22Rv1 (cell line): Measurements from ENCODE around the gene WDR49.

Experiments
- H3K27ac ChIP-seq: fragments of 450-650 bp; 2 replicates; pipeline ENCODE4 v1.5.1; 2017
- ZFX ChIP-seq: fragments of 450-650 bp; IDR thresholded peaks from 2 replicates; pipeline ENCODE4 v1.6.1; 2017; ENCODE audit warnings: antibody characterized with exemption, borderline replicate concordance
- TF ChIP-seq, protein P1 (sequence below): fragments of 450-650 bp; IDR thresholded peaks from 2 replicates; pipeline ENCODE4 v1.5.1; 2017; ENCODE audit warnings: mild to moderate bottlenecking

The WDR49 gene

DNA sequence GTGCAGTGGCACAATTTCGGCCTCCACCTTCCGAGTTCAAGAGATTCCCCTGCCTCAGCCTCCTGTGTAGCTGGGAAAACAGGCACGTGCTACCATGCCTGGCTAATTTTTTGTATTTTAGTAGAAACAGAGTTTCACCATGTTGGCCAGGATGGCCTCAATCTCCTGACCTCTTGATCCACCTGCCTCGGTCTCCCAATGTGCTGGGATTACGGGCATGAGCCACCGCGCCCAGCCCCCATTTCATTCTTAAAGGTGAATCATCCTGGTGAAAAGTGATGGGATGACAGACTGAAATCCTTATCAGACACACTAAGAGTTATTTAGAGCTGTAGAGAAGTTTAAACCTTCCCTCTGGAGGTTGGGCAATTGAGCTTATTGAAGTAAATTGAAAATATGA lies 155.8 kb downstream of the WDR49 start:
- TF ChIP-seq, protein P1, sequence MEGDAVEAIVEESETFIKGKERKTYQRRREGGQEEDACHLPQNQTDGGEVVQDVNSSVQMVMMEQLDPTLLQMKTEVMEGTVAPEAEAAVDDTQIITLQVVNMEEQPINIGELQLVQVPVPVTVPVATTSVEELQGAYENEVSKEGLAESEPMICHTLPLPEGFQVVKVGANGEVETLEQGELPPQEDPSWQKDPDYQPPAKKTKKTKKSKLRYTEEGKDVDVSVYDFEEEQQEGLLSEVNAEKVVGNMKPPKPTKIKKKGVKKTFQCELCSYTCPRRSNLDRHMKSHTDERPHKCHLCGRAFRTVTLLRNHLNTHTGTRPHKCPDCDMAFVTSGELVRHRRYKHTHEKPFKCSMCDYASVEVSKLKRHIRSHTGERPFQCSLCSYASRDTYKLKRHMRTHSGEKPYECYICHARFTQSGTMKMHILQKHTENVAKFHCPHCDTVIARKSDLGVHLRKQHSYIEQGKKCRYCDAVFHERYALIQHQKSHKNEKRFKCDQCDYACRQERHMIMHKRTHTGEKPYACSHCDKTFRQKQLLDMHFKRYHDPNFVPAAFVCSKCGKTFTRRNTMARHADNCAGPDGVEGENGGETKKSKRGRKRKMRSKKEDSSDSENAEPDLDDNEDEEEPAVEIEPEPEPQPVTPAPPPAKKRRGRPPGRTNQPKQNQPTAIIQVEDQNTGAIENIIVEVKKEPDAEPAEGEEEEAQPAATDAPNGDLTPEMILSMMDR: no peak
- no peak for TF ChIP-seq ZFX
- no peak overlapping the region for H3K27ac ChIP-seq

DNA sequence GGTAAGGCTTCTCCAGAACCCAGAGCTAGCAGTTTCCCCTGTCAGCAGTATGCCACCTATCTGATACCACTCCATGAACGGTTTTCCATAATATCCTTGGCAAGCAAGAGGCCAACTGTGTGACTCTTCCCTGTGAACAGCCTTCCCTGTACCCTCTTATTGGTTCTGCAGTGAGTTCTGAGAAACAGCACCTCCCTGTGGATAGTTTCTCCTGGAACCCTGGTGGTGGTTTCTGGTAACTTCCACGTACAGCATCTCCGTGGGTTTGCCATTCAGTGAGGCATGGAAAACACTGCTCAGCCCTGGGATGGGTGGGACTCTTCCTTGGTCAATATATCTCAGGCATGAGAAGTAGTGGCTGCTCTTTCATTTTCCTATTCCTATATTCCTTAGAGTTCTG lies 160.5 kb downstream of the WDR49 start:
- H3K27ac ChIP-seq: no peak overlapping the region
- no peak for TF ChIP-seq ZFX
- TF ChIP-seq, protein P1: peak; percentile 60

DNA sequence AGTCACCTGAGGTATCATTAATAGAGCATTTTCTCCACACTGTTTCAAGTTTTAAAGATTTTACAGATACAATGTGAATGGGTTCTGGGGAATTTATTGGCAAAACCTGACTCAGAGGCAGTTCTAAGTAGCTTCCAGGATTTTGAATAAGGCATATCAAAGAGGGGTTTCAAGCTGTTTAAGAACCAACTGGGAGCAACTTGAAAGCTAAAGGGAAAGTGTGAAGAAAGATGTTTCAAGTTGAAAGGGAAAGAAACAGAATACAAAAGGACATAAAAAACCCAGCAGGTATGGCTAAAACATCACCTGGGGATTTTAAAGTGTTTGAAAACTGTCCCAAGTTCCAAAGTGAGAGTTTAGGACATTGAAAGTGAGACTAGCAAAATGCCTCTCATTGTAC lies 162.1 kb downstream of the WDR49 start:
- no peak overlapping the region for H3K27ac ChIP-seq
- TF ChIP-seq, protein P1: no peak
- no peak for TF ChIP-seq ZFX

DNA sequence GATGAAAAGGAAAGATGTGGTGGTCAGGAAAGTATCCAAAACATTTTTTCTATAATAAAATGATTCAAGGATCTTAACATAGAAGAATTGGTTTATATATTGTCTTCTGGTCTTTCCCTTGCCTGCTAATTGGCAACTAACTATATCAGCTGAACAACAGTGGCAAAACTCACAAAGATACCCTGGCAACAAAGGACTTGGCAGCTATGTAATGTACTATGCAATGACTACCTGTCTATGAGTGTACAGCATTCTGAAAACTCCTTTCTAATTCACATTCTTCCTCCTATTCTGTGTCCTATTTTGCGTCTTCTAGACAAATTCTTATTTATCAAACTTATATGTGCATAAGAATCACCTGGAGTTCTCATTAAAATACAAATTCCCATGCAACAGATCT lies 164.2 kb downstream of the WDR49 start:
- H3K27ac ChIP-seq: no peak overlapping the region
- no peak for TF ChIP-seq ZFX
- TF ChIP-seq, protein P1: no peak

DNA sequence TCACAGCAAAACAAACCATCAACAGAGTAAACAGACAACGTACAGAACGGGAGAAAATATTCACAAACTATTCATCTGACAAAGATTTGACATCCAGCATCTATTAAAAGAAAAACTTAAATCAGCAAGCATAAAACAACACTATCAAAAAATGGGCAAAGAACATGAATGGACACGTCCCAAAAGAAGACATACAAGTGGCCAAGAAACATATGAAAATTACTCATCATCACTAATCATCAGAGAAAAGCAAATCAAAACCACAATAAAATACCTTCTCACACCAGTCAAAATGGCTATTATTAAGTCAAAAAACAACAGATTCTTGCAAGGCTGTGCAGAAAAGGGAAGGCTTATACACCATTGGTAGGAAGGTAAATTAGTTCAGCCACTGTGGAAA lies 166.2 kb downstream of the WDR49 start:
- no peak overlapping the region for H3K27ac ChIP-seq
- TF ChIP-seq, protein P1: no peak
- no peak for TF ChIP-seq ZFX

DNA sequence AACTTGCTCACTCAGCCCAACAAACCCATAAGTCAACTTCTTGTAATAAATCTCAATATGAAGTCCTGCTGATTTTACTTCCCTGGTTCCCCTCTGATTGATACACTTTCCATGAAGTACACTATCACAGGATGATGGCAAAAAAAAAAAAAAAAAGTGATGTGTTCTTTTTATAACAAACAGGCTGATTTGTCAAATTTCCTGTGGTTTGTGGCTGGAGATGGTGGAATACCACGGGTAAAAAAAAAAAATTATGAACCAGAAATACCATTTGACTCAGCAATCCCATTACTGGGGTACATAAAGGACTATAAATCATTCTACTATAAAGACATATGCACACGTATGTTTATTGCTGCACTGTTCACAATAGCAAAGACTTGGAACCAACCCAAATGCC lies 169.2 kb downstream of the WDR49 start:
- H3K27ac ChIP-seq: no peak overlapping the region
- TF ChIP-seq ZFX: no peak
- TF ChIP-seq, protein P1: no peak

DNA sequence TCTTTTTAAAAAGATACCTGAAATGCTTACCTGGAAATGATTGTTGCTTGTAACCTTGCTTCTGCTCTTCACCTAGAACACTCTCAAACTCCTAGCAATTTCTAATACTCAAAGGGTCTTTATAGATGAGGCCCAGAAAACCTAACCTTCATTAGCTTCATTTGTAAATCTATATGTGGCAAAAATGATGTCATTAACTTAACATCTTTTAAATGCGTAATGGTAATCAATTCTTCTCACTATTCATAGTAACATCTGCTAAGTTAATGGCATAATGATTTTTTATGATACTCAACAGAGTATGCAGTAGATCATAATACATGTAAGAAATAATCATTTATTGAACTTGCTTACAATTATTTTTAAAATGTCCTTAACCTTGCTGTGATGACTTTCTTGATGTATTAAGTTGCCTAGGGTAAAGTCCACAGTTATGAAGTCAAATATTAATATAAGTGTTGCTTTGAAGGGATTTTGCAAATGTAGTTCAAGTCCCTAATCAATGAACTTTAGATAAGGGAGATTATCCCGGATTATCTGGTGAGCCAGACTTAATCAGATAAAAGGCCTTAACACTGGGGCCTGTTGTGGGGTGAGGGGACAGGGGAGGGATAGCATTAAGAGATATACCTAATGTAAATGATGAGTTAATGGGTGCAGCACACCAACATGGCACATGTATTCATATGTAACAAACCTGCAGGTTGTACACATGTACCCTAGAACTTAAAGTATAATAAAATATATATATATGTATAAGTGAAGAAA lies 169.8 kb downstream of the WDR49 start:
- TF ChIP-seq, protein P1: no peak
- TF ChIP-seq ZFX: no peak
- no peak overlapping the region for H3K27ac ChIP-seq
